ENCODE data around the gene STAT5B.
"Not testable (repeated sequence)": the region's sequence is repeated elsewhere in the genome, so short reads cannot be mapped to it uniquely, and the experiment has no call there.

Gene STAT5B

DNA sequence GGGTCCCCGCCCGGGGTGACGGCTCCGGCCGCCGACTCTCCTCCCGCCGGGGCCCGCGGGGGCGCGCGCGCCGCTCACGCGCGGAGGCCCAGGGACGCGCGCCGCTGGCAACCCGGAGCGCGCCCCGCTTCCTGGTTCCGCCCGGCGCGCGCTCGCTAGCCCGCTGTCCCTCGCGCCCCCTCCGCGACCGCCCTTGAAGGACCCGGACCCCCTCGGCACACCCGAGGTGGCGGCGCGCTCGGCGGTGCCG is at the start of gene STAT5B:
Gene STAT5B (minus strand): TSS at position 33 of the 250 bp plus-strand sequence. CDS start 44,264 bp downstream, outside the sequence.
- DNase-seq: peak; percentile 69

DNA sequence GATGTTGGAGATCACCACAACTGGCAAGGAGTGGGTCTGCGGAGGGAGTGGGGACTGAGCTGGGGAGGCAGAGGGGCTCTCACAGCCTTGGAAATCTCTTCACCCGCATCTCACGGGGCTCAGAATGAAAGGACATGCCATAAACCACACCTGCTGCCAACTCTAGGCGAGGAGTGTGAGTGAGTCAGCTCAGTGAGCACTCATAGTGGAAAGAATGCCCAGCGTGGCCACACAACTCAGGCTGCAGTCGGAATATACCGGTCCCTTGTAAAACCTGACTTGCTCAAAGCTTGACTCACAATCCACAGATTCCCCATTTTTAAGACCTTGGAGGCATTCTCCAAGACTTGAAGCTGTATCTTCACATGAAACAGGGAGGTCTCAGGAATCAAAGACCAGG is 48.8 kb upstream of the STAT5B start:
- DNase-seq: no peak

DNA sequence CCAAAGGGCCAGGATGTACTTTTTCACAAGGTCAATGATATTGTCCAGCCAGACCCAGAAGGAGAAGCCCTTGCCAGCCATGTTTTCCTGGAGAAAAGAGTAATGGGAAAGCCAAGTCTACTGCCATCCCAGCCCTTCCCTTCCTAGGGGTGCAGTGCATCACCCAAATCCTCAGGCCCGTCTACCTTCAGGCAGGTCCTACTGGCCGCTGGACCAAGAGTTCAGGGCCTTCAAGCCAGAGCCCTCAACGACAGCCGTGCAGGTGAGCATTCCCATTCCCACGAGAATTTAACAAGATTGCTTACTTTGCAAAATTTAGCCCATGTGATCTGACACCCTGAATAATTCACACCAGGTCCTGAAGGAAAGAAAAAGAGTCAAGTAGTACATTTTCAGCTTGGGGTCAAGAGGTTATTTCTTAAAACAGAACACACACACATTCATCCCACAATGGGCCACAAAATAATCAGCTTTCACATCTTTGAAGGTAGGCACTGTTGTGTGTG is 47.1 kb upstream of the STAT5B start:
- no peak for DNase-seq

DNA sequence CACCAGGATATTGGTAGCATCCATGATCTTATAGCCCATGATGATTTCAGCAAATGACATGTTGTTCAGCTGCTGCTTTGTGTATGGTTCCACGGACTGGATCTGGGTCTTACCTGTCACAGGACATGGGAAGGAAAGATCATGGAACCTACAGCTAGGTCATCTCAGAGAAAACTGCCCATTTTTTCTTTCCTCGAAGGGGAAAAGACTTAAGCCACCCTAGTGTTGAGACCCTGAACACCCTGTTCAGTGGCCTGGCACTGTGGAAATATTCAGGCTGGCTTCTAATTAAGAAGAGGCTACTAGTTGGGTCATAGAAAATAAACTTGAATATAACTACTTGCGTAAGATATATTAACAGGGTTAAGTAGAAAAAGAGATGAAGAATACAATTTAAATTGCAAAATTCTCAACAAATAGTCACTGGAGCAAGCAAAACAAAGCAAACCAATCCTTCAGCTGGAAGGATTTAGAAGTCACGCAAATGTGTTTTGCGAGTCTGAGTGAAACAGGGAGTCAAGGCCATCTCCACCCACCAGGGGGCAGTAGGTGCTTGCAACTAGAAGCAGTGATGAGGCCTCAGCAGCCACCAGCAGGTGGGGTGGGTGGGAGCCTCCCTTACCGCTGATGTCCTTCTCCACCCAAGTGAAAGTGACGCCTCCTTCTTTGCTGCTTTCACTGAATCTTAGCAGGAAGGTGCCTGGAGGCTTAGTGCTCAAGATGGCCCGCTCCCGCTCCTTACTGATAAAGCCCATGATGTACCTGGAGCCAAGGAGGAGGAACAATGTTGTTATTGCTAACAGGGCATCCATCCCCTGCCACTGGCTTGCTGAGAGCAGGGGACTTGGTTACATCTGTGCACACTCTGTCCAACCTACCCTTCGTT is 46.4 kb upstream of the STAT5B start:
- peak; percentile 97 for DNase-seq

DNA sequence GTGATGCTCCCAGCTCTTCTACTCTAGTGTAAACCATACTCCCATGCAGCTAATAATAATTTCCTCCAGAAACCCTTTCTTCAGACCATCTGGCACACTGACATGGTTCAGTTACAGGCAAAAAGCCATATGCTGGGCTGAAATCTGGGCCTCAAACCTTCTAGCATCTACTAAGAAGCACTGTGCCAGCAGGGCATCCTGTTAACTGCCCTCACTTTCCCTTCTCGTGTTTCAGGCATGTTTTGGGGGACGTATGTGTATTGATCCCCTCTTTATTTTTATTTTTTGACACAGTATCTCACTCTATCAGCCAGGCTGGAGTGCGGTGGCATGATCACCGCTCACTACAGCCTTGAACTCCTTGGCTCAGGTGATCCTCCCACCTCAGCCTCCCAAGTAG is 45.4 kb upstream of the STAT5B start:
- DNase-seq: no peak

DNA sequence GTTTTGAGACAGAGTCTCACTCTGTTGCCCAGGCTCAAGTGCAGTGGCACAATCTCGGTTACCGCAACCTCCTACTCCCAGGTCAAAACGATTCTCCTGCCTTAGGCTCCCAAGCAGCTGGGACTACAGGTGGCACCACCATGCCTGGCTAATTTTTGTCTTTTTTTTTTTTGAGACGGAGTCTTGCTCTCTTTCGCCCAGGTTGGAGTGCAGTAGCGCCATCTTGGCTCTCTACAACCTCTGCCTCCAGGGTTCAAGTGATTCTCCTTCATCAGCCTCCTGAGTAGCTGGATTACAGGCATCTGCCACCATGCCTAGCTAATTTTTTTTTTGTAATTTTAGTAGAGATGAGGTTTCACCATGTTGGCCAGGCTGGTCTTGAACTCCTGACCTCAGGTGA is 41.8 kb upstream of the STAT5B start:
- DNase-seq: not testable (repeated sequence)

DNA sequence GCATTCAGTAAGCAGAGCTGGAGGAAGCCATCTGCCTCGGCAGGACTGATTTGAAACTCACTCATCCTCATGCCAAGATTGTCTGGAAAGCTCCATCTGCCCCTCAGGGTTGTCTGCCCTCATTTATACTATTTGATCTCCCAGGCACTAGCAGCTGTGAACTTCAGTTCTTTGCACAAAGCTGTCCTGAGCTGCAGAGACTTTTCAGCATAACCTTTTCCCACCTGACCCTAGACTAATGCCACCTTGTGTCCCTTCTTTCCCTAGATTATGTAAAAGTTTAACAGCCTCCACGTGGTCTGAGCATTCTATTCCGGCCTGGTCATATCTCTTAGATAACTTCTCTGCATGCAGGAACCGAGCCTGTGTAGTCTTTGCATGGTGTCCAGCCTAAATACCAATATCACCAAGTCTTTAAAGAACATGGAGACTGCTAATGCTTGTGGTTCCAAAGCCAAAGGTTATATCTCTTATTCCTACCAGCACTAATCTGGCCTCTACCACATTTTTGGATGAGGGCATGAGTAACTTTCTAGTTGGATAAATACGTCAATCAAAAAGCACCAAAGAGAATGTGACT is 41.2 kb upstream of the STAT5B start:
- no peak for DNase-seq

DNA sequence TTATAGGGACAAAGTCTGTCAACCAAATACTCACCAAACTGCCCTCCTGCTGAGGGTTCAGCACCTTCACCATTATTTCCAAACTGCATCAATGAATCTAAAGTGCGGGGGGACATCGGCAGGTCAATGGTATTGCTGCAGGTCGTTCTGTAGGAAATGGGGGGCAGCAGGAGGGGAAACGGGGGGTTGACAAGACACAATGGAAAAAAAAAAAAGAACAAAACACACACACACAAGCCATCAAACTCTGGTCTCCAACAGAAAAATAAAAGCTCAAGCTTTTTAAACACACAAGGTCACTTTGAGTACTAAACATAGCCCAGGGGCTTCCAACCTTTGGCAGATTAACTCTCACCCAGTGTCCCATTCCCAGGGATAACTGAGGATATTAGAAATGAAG is 40.6 kb upstream of the STAT5B start:
- DNase-seq: no peak

DNA sequence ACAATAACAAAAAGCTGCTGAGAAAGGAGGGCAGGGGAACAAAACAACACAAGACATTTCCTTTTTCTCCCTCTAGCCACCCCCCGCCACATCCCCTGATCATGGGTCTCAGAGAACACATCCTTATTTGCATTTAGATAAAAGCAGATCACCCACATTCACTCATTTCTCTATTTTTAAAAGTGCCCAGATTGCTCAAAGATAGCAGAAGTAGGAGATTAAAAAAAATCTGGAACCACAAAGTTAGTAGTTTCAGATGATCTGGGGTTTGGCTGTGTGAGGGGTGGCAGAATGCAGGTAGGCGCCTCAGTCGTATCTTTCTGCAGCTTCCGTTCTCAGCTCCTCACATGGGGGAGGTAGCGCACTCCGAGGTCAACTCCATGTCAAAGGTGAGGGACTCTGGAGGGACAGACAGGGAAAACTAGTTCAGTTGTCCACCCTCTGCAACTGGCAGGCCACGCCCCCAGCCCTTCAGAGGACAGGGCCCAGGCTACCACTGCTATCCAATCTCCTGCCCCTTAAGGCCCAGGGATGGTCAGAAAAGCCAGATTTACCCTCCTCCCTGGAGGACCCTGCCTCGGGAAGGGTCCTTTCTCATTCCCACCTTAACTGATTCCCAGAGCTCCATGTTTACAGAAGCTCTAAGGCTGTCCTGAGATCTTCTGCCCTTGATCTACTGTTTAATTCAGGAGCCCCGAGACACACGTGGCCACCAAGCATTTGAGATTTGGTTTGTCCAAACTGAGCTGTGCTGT is 39.4 kb upstream of the STAT5B start:
- DNase-seq: peak; percentile 35

DNA sequence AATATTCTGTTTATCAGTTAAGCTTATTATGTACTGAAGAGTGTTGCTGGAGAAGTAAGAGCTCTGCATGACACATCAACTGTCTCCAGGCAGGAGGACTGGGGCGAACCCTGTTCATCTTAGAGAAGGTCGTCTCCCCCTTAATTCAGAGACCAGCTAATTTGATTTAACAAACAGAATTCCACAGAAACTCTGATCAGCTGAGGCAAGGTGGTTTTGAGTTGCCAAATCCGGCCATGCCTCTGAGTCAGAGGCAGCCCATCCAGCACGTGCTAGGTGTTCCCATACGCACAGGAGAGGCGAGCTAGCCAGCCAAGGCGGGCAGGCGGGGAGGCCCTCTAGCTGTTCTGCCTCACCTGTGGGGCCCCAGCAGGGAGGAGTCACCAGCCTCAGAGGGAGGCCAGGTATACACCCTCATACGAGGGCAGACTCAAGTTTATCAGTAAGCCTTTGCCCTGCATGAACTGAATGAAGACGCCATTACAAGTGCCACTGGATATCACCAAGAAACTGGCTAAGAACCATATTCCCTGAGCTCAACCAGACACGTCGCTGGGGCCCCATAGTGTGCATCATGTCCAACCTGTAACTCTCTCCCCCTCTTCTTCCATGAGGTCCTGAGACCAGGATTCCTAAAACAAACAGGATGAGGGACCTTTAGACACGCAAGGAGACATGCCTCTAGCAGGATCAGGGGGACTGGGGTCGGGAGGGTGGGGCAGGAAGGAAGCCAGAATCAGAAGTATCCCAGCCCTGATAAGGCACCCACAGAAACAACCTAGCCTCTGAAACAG is 37.8 kb upstream of the STAT5B start:
- DNase-seq: peak; percentile 62

DNA sequence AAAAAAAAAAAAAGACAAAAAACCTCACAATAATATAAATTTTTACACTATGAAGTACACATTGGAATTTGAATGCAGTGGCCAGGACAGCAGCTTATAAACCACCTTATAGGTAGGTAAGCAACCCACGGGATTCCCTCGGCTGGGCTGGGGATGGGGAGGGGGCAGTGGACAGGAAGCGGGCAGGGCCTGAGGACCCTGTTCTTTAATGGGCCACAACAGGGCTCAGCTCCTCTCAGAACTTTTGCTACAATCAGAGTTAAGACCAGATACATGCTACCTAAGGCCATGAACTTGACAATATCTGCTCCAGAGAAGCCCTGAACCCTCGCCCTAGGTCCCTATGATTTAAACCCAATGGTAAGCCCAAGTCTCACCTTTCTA is 37.2 kb upstream of the STAT5B start:
- no peak for DNase-seq

DNA sequence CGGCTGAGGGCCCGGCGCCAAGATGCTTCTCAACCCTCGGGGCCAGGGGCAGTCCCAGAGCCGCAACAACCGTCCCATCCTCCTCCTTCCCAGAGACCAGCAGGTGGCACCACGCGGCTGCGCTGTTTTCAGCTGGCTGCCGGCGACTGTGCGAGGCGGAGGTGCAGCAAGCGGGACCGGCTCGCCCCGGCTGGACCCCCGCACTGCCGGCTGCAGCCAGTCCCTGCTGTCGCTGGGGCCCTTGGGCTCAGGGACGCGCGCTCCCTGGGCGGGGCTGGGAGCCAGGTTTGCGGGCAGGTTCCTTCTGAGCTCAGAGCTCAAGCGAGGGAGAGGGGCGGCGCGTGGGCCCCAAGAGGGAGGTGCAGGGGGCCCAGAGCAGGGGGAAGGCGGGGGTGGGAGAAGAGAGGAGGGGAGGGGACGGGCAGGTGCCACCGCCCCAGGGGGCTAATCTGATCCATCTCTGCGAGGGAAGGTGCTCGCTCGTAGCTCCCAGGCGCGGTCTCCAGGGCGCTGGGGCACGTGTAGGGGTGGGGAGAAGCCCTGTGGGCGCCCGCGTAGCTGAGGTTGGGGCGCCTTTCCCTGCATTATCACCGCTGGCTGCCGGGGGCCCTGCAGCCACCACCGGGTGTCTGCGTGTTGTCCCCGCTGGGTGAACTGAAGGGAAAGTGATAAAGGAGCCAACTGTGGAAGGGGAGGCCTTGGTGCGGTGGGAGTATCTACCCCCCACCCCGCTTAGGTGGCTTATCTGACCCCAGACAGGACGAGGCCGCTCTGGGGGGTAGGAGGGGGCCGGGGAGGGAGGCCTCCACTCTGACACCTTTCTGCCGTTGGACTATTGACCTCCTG is 36.3 kb upstream of the STAT5B start:
- peak; percentile 89 for DNase-seq

DNA sequence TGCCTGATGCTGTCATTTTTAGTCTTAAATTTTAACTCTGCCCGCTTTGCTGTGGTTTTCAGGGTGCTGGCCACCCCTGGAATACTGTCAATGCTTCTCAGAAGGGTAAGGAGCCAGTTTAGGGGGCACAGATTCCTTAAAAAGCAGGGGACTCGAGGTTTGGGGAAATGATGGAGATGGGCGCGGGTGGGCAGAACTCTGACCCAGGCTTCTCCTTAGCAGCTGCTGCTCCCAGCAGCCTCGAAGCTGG is 35.8 kb upstream of the STAT5B start:
- no peak for DNase-seq

DNA sequence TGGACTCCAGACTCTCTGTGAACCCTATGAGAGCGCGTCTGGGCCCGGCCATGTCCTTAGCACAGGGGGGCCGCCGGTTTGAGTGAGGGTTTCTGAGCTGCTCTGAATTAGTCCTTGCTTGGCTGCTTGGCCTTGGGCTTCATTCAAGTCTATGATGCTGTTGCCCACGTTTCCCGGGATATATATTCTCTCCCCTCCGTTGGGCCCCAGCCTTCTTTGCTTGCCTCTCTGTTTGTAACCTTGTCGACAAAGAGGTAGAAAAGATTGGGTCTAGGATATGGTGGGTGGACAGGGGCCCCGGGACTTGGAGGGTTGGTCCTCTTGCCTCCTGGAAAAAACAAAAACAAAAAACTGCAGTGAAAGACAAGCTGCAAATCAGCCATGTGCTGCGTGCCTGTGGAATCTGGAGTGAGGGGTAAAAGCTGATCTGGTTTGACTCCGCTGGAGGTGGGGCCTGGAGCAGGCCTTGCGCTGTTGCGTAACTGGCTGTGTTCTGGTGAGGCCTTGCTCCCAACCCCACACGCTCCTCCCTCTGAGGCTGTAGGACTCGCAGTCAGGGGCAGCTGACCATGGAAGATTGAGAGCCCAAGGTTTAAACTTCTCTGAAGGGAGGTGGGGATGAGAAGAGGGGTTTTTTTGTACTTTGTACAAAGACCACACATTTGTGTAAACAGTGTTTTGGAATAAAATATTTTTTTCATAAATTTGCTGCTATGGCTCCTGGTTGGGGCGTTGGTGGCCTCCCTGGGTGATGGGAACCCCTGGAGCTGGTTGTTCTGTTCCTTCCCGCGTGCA is 35.2 kb upstream of the STAT5B start:
- peak; percentile 52 for DNase-seq

DNA sequence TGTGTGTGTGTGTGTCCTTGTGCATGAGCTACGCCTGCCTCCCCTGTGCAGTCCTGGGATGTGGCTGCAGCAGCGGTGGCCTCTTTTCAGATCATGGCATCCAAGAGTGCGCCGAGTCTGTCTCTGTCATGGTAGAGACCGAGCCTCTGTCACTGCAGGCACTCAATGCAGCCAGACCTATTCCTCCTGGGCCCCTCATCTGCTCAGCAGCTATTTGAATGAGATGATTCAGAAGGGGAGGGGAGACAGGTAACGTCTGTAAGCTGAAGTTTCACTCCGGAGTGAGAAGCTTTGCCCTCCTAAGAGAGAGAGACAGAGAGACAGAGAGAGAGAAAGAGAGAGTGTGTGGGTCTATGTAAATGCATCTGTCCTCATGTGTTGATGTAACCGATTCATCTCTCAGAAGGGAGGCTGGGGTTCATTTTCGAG is 34.6 kb upstream of the STAT5B start:
- peak; percentile 52 for DNase-seq

DNA sequence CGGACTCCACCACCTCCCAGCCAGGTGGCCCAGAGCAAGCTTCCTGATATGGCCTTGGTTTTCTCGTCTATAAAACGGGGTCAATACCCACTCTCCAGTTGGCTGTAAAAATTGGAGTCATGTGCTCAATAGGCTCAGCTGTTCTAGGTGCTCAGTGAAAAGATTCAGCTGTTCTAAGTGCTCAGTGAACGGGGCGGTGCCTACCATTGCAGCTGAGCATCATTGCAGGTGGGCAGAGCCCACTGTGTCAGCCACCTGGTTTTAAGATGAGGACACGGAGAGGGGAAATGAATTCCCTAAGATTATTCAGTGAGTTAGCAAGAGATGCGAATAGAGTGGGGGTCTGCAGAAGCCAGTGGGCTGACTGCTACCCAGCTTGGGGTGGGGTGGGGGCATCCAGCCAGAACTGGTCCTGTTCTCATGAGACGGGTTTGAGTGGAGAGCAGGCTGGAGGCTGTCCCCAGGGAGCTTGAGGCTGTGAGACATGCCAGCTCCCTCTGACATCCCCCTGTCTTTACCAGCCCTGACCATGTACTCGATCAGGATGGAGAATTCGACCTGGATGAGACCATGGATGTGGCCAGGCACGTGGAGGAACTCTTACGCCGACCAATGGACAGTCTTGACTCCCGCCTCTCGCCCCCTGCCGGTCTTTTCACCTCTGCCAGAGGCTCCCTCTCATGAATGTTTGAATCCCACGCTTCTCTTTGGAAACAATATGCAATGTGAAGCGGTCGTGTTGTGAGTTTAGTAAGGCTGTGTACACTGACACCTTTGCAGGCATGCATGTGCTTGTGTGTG is 34.0 kb upstream of the STAT5B start:
- DNase-seq: no peak

DNA sequence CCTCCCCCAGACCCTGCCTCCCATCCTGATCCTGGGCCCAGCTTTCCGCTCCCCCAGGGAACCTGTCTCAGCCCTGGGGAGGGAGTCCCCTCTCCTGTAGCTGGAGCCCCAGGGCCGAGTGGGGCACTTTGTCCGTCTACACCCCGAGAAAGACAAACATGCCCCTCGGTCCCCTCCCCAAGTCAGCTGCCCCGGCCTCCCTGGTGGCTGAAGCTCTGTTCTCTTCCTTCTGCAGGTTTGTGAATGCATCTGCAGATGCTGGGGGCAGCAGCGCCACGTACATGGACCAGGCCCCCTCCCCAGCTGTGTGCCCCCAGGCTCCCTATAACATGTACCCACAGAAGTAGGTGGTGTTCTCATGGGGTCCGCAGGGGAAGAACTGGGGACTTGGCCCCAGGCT is 33.0 kb upstream of the STAT5B start:
- DNase-seq: no peak

DNA sequence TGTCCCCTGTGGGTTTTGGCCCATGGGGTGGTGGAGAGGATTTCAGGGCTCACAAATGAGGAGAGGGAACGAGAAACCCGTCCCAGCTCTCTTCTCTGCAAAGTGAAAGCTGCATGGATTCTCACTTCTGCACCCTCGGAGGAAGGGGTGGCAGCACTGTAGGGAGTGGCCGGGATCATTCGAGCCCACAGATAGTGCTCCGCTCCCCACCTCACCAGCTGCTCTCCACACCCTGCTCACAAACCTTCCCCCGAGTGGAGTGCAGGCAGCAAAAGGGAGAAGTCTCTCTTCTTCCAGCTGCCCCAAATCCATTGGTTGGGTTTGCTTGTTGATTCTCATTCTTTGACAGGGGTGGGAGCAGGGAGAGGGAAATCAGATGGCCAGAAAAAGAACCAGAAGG is 32.3 kb upstream of the STAT5B start:
- no peak for DNase-seq

DNA sequence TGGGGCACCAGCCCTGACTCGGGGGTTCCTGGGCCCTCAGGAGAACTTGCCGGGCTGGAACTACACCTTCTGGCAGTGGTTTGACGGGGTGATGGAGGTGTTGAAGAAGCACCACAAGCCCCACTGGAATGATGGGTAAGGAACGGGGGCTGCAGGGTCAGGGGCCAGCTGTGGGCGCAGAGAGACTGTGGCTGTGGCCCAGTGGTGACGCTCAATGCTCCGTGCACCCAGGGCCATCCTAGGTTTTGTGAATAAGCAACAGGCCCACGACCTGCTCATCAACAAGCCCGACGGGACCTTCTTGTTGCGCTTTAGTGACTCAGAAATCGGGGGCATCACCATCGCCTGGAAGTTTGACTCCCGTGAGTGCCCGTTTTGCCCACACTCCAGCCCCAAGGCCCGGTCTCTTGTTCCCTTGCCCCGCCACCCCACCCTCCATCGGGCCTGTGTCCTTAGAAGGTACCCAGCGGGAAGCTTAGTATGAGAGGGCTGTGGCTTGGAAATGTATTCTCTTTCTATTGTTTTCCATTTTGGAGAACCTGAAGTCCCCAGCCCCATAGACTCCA is 31.3 kb upstream of the STAT5B start:
- no peak for DNase-seq

DNA sequence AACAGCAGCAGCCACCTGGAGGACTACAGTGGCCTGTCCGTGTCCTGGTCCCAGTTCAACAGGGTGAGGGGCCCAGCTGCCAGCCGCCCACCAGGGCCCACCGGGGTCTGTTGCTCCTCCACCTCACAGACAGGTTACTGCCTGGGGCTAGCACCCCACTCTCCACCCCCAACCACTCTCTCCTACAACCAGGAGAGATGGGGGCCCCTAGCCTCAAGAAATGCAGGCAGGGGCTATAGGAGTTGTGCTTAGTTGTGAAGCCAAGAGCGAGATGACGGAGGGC is 30.1 kb upstream of the STAT5B start:
- DNase-seq: no peak

Measured in activated CD4-positive, alpha-beta T cell treated with anti-CD3 and anti-CD28 coated beads for 48 hours (primary cell).